ENCODE measurements around the gene INAVA. TPM values are rescaled to one million over a fixed set of nuclear protein-coding genes. Genes with fewer than 3 reads are reported as not detected.

Gene INAVA
- total and polyA plus RNA-seq, 2 of the 13 experiments (the other 11 are each of a cell fraction or from before 2014, with no cell fraction given) = 6.0 to 13.5 TPM

- FAIRE-seq = no peak
- no peaks in the 10 kb centered on the region for H4K20me1 ChIP-seq (ENCODE audit: insufficient read depth, low read length)
These were observed 56.3 kb downstream of the INAVA start for GRCh38 chr1:200951016-200951415.

More at GRCh38 chr1:200951016-200951415, 56.3 kb downstream of the INAVA start:
- TF ChIP-seq MEIS1 (CRISPR knock-in tag; IDR thresholded peaks at IDR 0.05; ENCODE audit: borderline replicate concordance) (no peak), ZNF577 (CRISPR knock-in tag; IDR thresholded peaks at IDR 0.05; ENCODE audit: borderline replicate concordance, low read depth) (no peak), BCLAF1 (IDR thresholded peaks at IDR 0.05) (no peak), TRAFD1 (CRISPR knock-in tag; IDR thresholded peaks at IDR 0.05; ENCODE audit: borderline replicate concordance) (no peak), MYPOP (CRISPR knock-in tag; IDR thresholded peaks at IDR 0.05) (no peak), MAF1 (CRISPR knock-in tag; IDR thresholded peaks at IDR 0.05; ENCODE audit: borderline replicate concordance) (no peak), ZNF776 (CRISPR knock-in tag; IDR thresholded peaks at IDR 0.05) (no peak), EEA1 (CRISPR knock-in tag; IDR thresholded peaks at IDR 0.05; ENCODE audit: borderline replicate concordance) (no peak), ZMYM3 (CRISPR knock-in tag; IDR thresholded peaks at IDR 0.05) (no peak), AKAP8 (CRISPR knock-in tag; IDR thresholded peaks at IDR 0.05) (no peak), ZSCAN9 (CRISPR knock-in tag; IDR thresholded peaks at IDR 0.05; ENCODE audit: borderline replicate concordance) (no peak)
- intact Hi-C loops (cut with micrococcal nuclease; ENCODE audit: unreplicated experiment) = no loop called here
- peaks cover 0 to 14% of the 10 kb centered on the region in 2 experiments; a peak in 2 of 5 replicates for H3K27me3 ChIP-seq (ENCODE audit: control insufficient read depth in 1 of 2, insufficient read depth in 2 of 2, low read length in 2 of 2)
- H3K9me3 ChIP-seq (ENCODE audit: low read length) = peaks cover 10% of the 10 kb centered on the region
- H3K9ac ChIP-seq (ENCODE audit: insufficient read depth, low read depth, low read length) = no peak overlapping the region
- no TSS peak for BruUV-seq (replicated peaks)
- ATAC-seq (no peak), DNase-seq (ENCODE audit: low spot score) (no peak)
- no peak overlapping the region for H3K4me2 ChIP-seq (ENCODE audit: low read depth, low read length)
- WGBS (ENCODE audit: low lambda C conversion rate) = 39% methylated on average over 2 of the region's 2 CpGs
- no peaks in the 10 kb centered on the region for H3K4me1 ChIP-seq (ENCODE audit: insufficient read depth, low read length)
- H2AFZ ChIP-seq (ENCODE audit: low read length) = no peak overlapping the region
- no peak overlapping the region for H3K4me3 ChIP-seq (replicated peaks in 1 of 3; ENCODE audit: insufficient read depth in 1 of 3, low read depth in 2 of 3, low read length in 3 of 3)
- ChIA-PET POLR2A (no interaction called here), CTCF (ENCODE audit: low intra/inter-chr PET ratio, low total read pairs) (no interaction called here)
- H3K36me3 ChIP-seq (replicated peaks in 1 of 2; ENCODE audit: control insufficient read depth in 1 of 2, insufficient read depth in 2 of 2, low read length in 2 of 2) = no peaks in the 10 kb centered on the region
- H3K79me2 ChIP-seq (ENCODE audit: insufficient read depth, low read length) = no peaks in the 10 kb centered on the region
- in situ Hi-C loops (cut with HindIII; ENCODE audit: extremely low pct_ligation_motif_present, low pct_unique_long_range_greater_than_20kb) = no loop called here
- no peak overlapping the region for H3K27ac ChIP-seq (ENCODE audit: extremely low read length, insufficient read depth, low read length)
